ENCODE measurements around the gene PSTPIP1. TPM values are rescaled to one million over a fixed set of nuclear protein-coding genes. Genes with fewer than 3 reads are reported as not detected.

The PSTPIP1 gene
- total and polyA plus RNA-seq, 2 of the 13 experiments (the other 11 are each of a cell fraction or from before 2014, with no cell fraction given), result 4.4 to 8.7 TPM

GRCh38 chr15:77070495-77071304, 75.8 kb downstream of the PSTPIP1 start, which contains the start of gene TSPAN3 (continued):
- no peak for TF ChIP-seq SOX6 (IDR thresholded peaks at IDR 0.05)
- TF ChIP-seq SOX6 (CRISPR knock-in tag; IDR thresholded peaks at IDR 0.05), result no peak
- TF ChIP-seq, protein P1, sequence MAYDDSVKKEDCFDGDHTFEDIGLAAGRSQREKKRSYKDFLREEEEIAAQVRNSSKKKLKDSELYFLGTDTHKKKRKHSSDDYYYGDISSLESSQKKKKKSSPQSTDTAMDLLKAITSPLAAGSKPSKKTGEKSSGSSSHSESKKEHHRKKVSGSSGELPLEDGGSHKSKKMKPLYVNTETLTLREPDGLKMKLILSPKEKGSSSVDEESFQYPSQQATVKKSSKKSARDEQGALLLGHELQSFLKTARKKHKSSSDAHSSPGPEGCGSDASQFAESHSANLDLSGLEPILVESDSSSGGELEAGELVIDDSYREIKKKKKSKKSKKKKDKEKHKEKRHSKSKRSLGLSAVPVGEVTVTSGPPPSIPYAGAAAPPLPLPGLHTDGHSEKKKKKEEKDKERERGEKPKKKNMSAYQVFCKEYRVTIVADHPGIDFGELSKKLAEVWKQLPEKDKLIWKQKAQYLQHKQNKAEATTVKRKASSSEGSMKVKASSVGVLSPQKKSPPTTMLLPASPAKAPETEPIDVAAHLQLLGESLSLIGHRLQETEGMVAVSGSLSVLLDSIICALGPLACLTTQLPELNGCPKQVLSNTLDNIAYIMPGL (CRISPR knock-in tag; IDR thresholded peaks at IDR 0.05; ENCODE audit: borderline replicate concordance in 1 of 2, low read depth in 1 of 2), result peak; percentile 22 to 64; a peak in 2 of 4 replicates
- no peak for TF ChIP-seq ZNF263 (CRISPR knock-in tag; IDR thresholded peaks at IDR 0.05)
- 0 out of 2 replicates have a peak, but pooled peaks have one; percentile 43 for TF ChIP-seq PPARG (CRISPR knock-in tag; conservative IDR thresholded peaks at IDR 0.05)
- TF ChIP-seq, protein P2, sequence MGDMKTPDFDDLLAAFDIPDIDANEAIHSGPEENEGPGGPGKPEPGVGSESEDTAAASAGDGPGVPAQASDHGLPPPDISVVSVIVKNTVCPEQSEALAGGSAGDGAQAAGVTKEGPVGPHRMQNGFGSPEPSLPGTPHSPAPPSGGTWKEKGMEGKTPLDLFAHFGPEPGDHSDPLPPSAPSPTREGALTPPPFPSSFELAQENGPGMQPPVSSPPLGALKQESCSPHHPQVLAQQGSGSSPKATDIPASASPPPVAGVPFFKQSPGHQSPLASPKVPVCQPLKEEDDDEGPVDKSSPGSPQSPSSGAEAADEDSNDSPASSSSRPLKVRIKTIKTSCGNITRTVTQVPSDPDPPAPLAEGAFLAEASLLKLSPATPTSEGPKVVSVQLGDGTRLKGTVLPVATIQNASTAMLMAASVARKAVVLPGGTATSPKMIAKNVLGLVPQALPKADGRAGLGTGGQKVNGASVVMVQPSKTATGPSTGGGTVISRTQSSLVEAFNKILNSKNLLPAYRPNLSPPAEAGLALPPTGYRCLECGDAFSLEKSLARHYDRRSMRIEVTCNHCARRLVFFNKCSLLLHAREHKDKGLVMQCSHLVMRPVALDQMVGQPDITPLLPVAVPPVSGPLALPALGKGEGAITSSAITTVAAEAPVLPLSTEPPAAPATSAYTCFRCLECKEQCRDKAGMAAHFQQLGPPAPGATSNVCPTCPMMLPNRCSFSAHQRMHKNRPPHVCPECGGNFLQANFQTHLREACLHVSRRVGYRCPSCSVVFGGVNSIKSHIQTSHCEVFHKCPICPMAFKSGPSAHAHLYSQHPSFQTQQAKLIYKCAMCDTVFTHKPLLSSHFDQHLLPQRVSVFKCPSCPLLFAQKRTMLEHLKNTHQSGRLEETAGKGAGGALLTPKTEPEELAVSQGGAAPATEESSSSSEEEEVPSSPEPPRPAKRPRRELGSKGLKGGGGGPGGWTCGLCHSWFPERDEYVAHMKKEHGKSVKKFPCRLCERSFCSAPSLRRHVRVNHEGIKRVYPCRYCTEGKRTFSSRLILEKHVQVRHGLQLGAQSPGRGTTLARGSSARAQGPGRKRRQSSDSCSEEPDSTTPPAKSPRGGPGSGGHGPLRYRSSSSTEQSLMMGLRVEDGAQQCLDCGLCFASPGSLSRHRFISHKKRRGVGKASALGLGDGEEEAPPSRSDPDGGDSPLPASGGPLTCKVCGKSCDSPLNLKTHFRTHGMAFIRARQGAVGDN (CRISPR knock-in tag; IDR thresholded peaks at IDR 0.05), result peak; percentile 79
- no peak for TF ChIP-seq GTF2F1 (IDR thresholded peaks at IDR 0.05; ENCODE audit: low read length)
- TF ChIP-seq NFKBIZ (CRISPR knock-in tag; IDR thresholded peaks at IDR 0.05), result no peak
- no peak for TF ChIP-seq THAP7 (CRISPR knock-in tag; IDR thresholded peaks at IDR 0.05)
- TF ChIP-seq SUZ12 (IDR thresholded peaks at IDR 0.05; ENCODE audit: low read depth, low read length), result no peak
- no peak for TF ChIP-seq ZNF772 (CRISPR knock-in tag; IDR thresholded peaks at IDR 0.05)
- TF ChIP-seq SRSF1 (optimal IDR thresholded peaks at IDR 0.05; ENCODE audit: low read depth, low read length), result peak; percentile 39
- peak; percentile 53; the same call in 1 of the 2 replicates for TF ChIP-seq KDM5B (CRISPR knock-in tag; IDR thresholded peaks at IDR 0.05; ENCODE audit: borderline replicate concordance)
- no peak for TF ChIP-seq ZNF510 (CRISPR knock-in tag; IDR thresholded peaks at IDR 0.05; ENCODE audit: low read depth)
- peak; percentile 21; the same call in 1 of the 2 replicates for TF ChIP-seq REPIN1 (CRISPR knock-in tag; IDR thresholded peaks at IDR 0.05; ENCODE audit: borderline replicate concordance, low read depth)
- TF ChIP-seq PRPF4 (IDR thresholded peaks at IDR 0.05; ENCODE audit: low read depth, low read length, poor library complexity, severe bottlenecking), result no peak
- TF ChIP-seq ARNT (IDR thresholded peaks at IDR 0.05), result no peak
- TF ChIP-seq ZFP91 (CRISPR knock-in tag; IDR thresholded peaks at IDR 0.05; ENCODE audit: borderline replicate concordance), result peak; percentile 100

Data from HepG2 (cell line).